WTC11 (cell line): ENCODE measurements around the gene PER3. TPM values are rescaled to one million over a fixed set of nuclear protein-coding genes. Genes with fewer than 3 reads are reported as not detected.
"Not testable (repeated sequence)": the region's sequence is repeated elsewhere in the genome, so short reads cannot be mapped to it uniquely, and the experiment has no call there.

Experiments used
- ATAC-seq: fragments of 200-7000 bp; cut with Tn5 transposase; 2 replicates; pipeline ENCODE4 v1.10.0; 2021; ENCODE audit warnings: mild to moderate bottlenecking, moderate library complexity
- CTCF ChIA-PET: fragments of 300-600 bp; sonication (Branson Sonifier 250); formaldehyde crosslinking; loops from one replicate; lab custom pipeline; 2021; ENCODE audit warnings: antibody characterized with exemption; lab: Charles Lee
- POLR2A ChIA-PET: fragments of 350-600 bp; sonication (Branson Sonifier 250); formaldehyde crosslinking; loops from one replicate; lab custom pipeline; 2021; ENCODE audit warnings: antibody characterized with exemption; lab: Charles Lee
- DNase-seq: peaks from one replicate; pipeline ENCODE4 v3.0.0; 2021; ENCODE audit warnings: low spot score
- H3K27ac Mint-ChIP-seq: 2 replicates; pipeline ENCODE4 v1.8.0; 2021; ENCODE audit warnings: mixed read lengths
- H3K27me3 Mint-ChIP-seq: 2 replicates; pipeline ENCODE4 v1.8.0; 2021; ENCODE audit warnings: low read depth, mild to moderate bottlenecking, moderate library complexity, mixed read lengths
- H3K36me3 Mint-ChIP-seq: 2 replicates; pipeline ENCODE4 v1.8.0; 2021; ENCODE audit warnings: mixed read lengths
- H3K4me1 Mint-ChIP-seq: 2 replicates; pipeline ENCODE4 v1.8.0; 2022; ENCODE audit warnings: mixed read lengths
- H3K4me3 Mint-ChIP-seq: 2 replicates; pipeline ENCODE4 v1.8.0; 2021; ENCODE audit warnings: mild to moderate bottlenecking, moderate library complexity, mixed read lengths
- H3K9me3 Mint-ChIP-seq: 2 replicates; pipeline ENCODE4 v1.8.0; 2021; ENCODE audit warnings: mixed read lengths
- CDX4 ChIP-seq: fragments of 250-450 bp; sonication (Bioruptor Pico); IDR thresholded peaks from 2 replicates; pipeline ENCODE4 v1.9.0; 2021; ENCODE audit warnings: moderate library complexity, mild to moderate bottlenecking, inconsistent platforms, borderline replicate concordance
- CREM ChIP-seq: sonication (generic); formaldehyde crosslinking; IDR thresholded peaks from 2 replicates; pipeline ENCODE4 v1.8.1; 2022; ENCODE audit warnings: mild to moderate bottlenecking, missing genetic modification reagents, moderate library complexity
- ELF4 ChIP-seq: sonication (generic); formaldehyde crosslinking; IDR thresholded peaks from 2 replicates; pipeline ENCODE4 v1.8.1; 2022; ENCODE audit warnings: low read depth, mild to moderate bottlenecking, moderate library complexity, missing genetic modification reagents
- ESRRA ChIP-seq: sonication (generic); formaldehyde crosslinking; IDR thresholded peaks from 2 replicates; pipeline ENCODE4 v1.8.1; 2022; ENCODE audit warnings: mild to moderate bottlenecking, missing genetic modification reagents, borderline replicate concordance
- IRF2 ChIP-seq: sonication (generic); formaldehyde crosslinking; IDR thresholded peaks from 2 replicates; pipeline ENCODE4 v1.8.0; 2022; ENCODE audit warnings: low read depth, missing genetic modification reagents, borderline replicate concordance
- PREB ChIP-seq: sonication (generic); formaldehyde crosslinking; IDR thresholded peaks from 2 replicates; pipeline ENCODE4 v1.8.1; 2022; ENCODE audit warnings: mild to moderate bottlenecking, missing genetic modification reagents, moderate library complexity, borderline replicate concordance
- PRRX2 ChIP-seq: fragments of 250-450 bp; sonication (Bioruptor Pico); IDR thresholded peaks from 2 replicates; pipeline ENCODE4 v1.8.0; 2021; ENCODE audit warnings: mild to moderate bottlenecking
- RORB ChIP-seq: fragments of 250-450 bp; sonication (Bioruptor Pico); IDR thresholded peaks from 2 replicates; pipeline ENCODE4 v1.9.0; 2021; ENCODE audit warnings: mild to moderate bottlenecking
- TCF7 ChIP-seq: sonication (generic); formaldehyde crosslinking; IDR thresholded peaks from 2 replicates; pipeline ENCODE4 v1.8.0; 2022; ENCODE audit warnings: mild to moderate bottlenecking, low read depth, missing genetic modification reagents, moderate library complexity
- USF1 ChIP-seq: sonication (generic); formaldehyde crosslinking; IDR thresholded peaks from 2 replicates; pipeline ENCODE4 v1.8.0; 2022; ENCODE audit warnings: mild to moderate bottlenecking, missing genetic modification reagents
- ZBTB21 ChIP-seq: sonication (generic); formaldehyde crosslinking; IDR thresholded peaks from 2 replicates; pipeline ENCODE4 v1.8.1; 2023; ENCODE audit warnings: mild to moderate bottlenecking, missing genetic modification reagents, borderline replicate concordance
- ZNF121 ChIP-seq: sonication (generic); formaldehyde crosslinking; IDR thresholded peaks from 2 replicates; pipeline ENCODE4 v1.8.0; 2023; ENCODE audit warnings: missing genetic modification reagents
- ZNF396 ChIP-seq: fragments of 250-450 bp; sonication (Bioruptor Pico); IDR thresholded peaks from 2 replicates; pipeline ENCODE4 v1.8.0; 2021; ENCODE audit warnings: mild to moderate bottlenecking, moderate library complexity, borderline replicate concordance
- ZNF423 ChIP-seq: fragments of 250-450 bp; sonication (Bioruptor Pico); IDR thresholded peaks from 2 replicates; pipeline ENCODE4 v2.1.2; 2022; ENCODE audit warnings: mild to moderate bottlenecking, moderate library complexity
- ZNF425 ChIP-seq: fragments of 250-450 bp; sonication (Bioruptor Pico); conservative IDR thresholded peaks from 2 replicates; pipeline ENCODE4 v1.9.0; 2021; ENCODE audit warnings: mild to moderate bottlenecking
- total RNA-seq: library from RNA; stranded (reverse); gene quantifications from 3 replicates; pipeline ENCODE4 v1.2.3, GENCODE V29; 2021

Gene PER3
- total RNA-seq, 1 experiment from 2014 or later, result 8.5 TPM

GRCh38 chr1:7786795-7787194 is 2.7 kb downstream of the PER3 start (continued):
- TF ChIP-seq ZNF396 (CRISPR knock-in tag), result no peak
- TF ChIP-seq ESRRA (CRISPR knock-in tag), result no peak
- TF ChIP-seq IRF2, result no peak
- TF ChIP-seq ZBTB21 (CRISPR knock-in tag), result no peak
- TF ChIP-seq ELF4 (CRISPR knock-in tag), result no peak
- no peak for TF ChIP-seq CDX4 (CRISPR knock-in tag)
- TF ChIP-seq, all 79 proteins: peak for 0

GRCh38 chr1:7789828-7790227 is 5.7 kb downstream of the PER3 start:
- Mint-ChIP-seq H3K27me3 (peaks cover 10% of the 10 kb centered on the region), H3K9me3 (peaks cover 51% of the 10 kb centered on the region), H3K4me1 (peaks cover 5% of the 10 kb centered on the region; the same call in 1 of the 2 replicates), H3K4me3 (no peak overlapping the region), H3K27ac (no peak overlapping the region), H3K36me3 (peaks cover 85% of the 10 kb centered on the region)
- TF ChIP-seq USF1 (CRISPR knock-in tag) (no peak), ZNF425 (CRISPR knock-in tag) (no peak), PRRX2 (CRISPR knock-in tag) (no peak)
- DNase-seq (no peak), ATAC-seq (no peak)
- ChIA-PET CTCF (interaction anchor here (1.0 kb wide), 1 partner anchor 18 kb away, joined by 3 read pairs; no protein-coding TSS in a partner anchor), POLR2A (no interaction called here)

- POLR2A ChIA-PET, ATAC-seq, H3K27me3 Mint-ChIP-seq, H3K27ac Mint-ChIP-seq, H3K4me3 Mint-ChIP-seq, H3K4me1 Mint-ChIP-seq, DNase-seq, CTCF ChIA-PET: not testable (repeated sequence)
- H3K36me3 Mint-ChIP-seq, result peaks cover 74% of the 10 kb centered on the region
- peaks cover 45% of the 10 kb centered on the region for H3K9me3 Mint-ChIP-seq
Measured at GRCh38 chr1:7791027-7791426, 6.9 kb downstream of the PER3 start.

GRCh38 chr1:7795406-7795805 is 11.3 kb downstream of the PER3 start:
- ATAC-seq, result no peak
- Mint-ChIP-seq H3K9me3 (peaks cover 28% of the 10 kb centered on the region), H3K27me3 (no peaks in the 10 kb centered on the region; the same call in 1 of the 2 replicates), H3K27ac (no peak overlapping the region), H3K4me3 (no peak overlapping the region), H3K36me3 (peaks cover 48% of the 10 kb centered on the region), H3K4me1 (no peaks in the 10 kb centered on the region)
- ChIA-PET CTCF (interaction anchor here (0.6 to 1.4 kb wide), 2 partner anchors 40 to 99 kb away, joined by 3 to 6 read pairs; no protein-coding TSS in a partner anchor), POLR2A (no interaction called here)
- no peak for DNase-seq
- TF ChIP-seq RORB (CRISPR knock-in tag) (no peak), ZNF121 (CRISPR knock-in tag) (no peak), TCF7 (CRISPR knock-in tag) (no peak), PREB (no peak), ZNF423 (CRISPR knock-in tag) (no peak), CREM (CRISPR knock-in tag) (no peak)
